ENCODE measurements around the gene PILRA. TPM values are rescaled to one million over a fixed set of nuclear protein-coding genes. Genes with fewer than 3 reads are reported as not detected.

Gene PILRA
- total and polyA plus RNA-seq, 2 of the 8 experiments (the other 6 are each of a cell fraction or from before 2014, with no cell fraction given) = 7.6 to 10.6 TPM

DNA sequence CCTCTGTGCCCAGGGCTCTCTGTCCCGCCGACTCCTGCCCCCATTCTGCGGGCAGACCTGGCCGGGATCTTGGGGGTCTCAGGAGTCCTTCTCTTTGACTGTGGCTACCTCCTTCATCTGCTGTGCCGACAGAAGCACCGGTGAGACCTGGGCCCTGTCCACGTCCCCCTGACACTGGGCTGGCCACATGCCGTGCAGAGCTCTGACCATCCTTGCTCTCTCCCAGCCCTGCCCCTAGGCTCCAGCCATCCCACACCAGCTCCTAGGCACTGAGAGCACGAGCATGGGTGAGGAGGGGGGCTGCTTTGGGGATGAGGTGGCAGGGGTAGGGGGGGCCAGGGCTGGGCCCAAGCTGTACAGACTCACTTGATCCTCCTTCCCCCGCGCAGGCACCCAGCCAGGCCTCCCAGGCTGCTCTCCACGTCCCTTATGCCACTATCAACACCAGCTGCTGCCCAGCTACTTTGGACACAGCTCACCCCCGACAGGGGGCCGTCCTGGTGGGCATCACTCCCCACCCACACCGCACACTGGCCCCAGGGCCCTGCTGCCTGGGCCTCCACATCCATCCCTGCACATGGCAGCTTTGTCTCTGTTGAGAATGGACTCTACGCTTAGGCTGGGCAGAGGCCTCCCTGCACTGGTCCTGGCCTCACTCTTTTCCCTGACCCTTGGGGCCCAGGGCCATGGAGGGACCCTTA is 20.2 kb upstream of the PILRA start (continued):
- TF ChIP-seq EP300 (IDR thresholded peaks at IDR 0.05; ENCODE audit: borderline replicate concordance in 1 of 2, low read depth in 2 of 2, low read length in 2 of 2) = no peak
- TF ChIP-seq PHF8 (conservative IDR thresholded peaks at IDR 0.05; ENCODE audit: low read depth, low read length) = no peak
- no peak for TF ChIP-seq CHD7 (IDR thresholded peaks at IDR 0.05; ENCODE audit: insufficient replicate concordance, low read length)
- TF ChIP-seq KDM1A (IDR thresholded peaks at IDR 0.05; ENCODE audit: borderline replicate concordance, low read length) = no peak
- no peak for TF ChIP-seq RFX5 (IDR thresholded peaks at IDR 0.05; ENCODE audit: borderline replicate concordance, low read depth, low read length)
